ENCODE data around the gene FREM1.
A peak's percentile ranks its signal among the peaks of the same experiment; 100 is the strongest.
"Not testable (repeated sequence)": the region's sequence is repeated elsewhere in the genome, so short reads cannot be mapped to it uniquely, and the experiment has no call there.

Gene FREM1

GRCh38 chr9:14935964-14936363 lies 25.7 kb upstream of the FREM1 start:
- Histone ChIP-seq H3K27ac (ENCODE audit: low read depth, low read length) (no peak overlapping the region), H3K27me3 (ENCODE audit: insufficient read depth, low read length) (no peaks in the 10 kb centered on the region; the same call in 1 of the 2 replicates)

GRCh38 chr9:14935106-14935751 lies 25.0 kb upstream of the FREM1 start:
- H3K36me3 ChIP-seq (ENCODE audit: insufficient read depth, low read length): no peaks in the 10 kb centered on the region
- no peak overlapping the region for H3K4me3 ChIP-seq (ENCODE audit: low read depth, low read length)
- H3K79me2 ChIP-seq (ENCODE audit: control insufficient read depth, insufficient read depth, low read length, unreplicated experiment): no peaks in the 10 kb centered on the region
- no peak overlapping the region for H2AFZ ChIP-seq (ENCODE audit: low read length, unreplicated experiment)
- no peak overlapping the region for H3K27ac ChIP-seq (ENCODE audit: low read depth, low read length)
- H3K4me1 ChIP-seq (ENCODE audit: control insufficient read depth, insufficient read depth, low read length, unreplicated experiment): no peaks in the 10 kb centered on the region
- H3K27me3 ChIP-seq (ENCODE audit: insufficient read depth, low read length): no peaks in the 10 kb centered on the region; the same call in 1 of the 2 replicates

More at GRCh38 chr9:14935964-14936363, 25.7 kb upstream of the FREM1 start:
- H3K79me2 ChIP-seq (ENCODE audit: control insufficient read depth, insufficient read depth, low read length, unreplicated experiment): no peaks in the 10 kb centered on the region
- H3K4me1 ChIP-seq (ENCODE audit: control insufficient read depth, insufficient read depth, low read length, unreplicated experiment): no peaks in the 10 kb centered on the region
- H3K4me3 ChIP-seq (ENCODE audit: low read depth, low read length): no peak overlapping the region
- H2AFZ ChIP-seq (ENCODE audit: low read length, unreplicated experiment): no peak overlapping the region
- H3K36me3 ChIP-seq (ENCODE audit: insufficient read depth, low read length): no peaks in the 10 kb centered on the region

- Histone ChIP-seq H3K4me1 (ENCODE audit: control insufficient read depth, insufficient read depth, low read length, unreplicated experiment) (no peaks in the 10 kb centered on the region), H3K27ac (ENCODE audit: low read depth, low read length) (no peak overlapping the region), H3K4me3 (ENCODE audit: low read depth, low read length) (no peak overlapping the region), H3K27me3 (ENCODE audit: insufficient read depth, low read length) (no peaks in the 10 kb centered on the region), H3K36me3 (ENCODE audit: insufficient read depth, low read length) (no peaks in the 10 kb centered on the region), H2AFZ (ENCODE audit: low read length, unreplicated experiment) (no peak overlapping the region), H3K79me2 (ENCODE audit: control insufficient read depth, insufficient read depth, low read length, unreplicated experiment) (no peaks in the 10 kb centered on the region)
These were observed 22.4 kb upstream of the FREM1 start for GRCh38 chr9:14932641-14933040.

- Histone ChIP-seq H2AFZ (ENCODE audit: low read length, unreplicated experiment) (no peak overlapping the region), H3K36me3 (ENCODE audit: insufficient read depth, low read length) (no peaks in the 10 kb centered on the region), H3K27me3 (ENCODE audit: insufficient read depth, low read length) (no peaks in the 10 kb centered on the region), H3K4me3 (ENCODE audit: low read depth, low read length) (no peak overlapping the region), H3K4me1 (ENCODE audit: control insufficient read depth, insufficient read depth, low read length, unreplicated experiment) (no peaks in the 10 kb centered on the region), H3K27ac (ENCODE audit: low read depth, low read length) (no peak overlapping the region), H3K79me2 (ENCODE audit: control insufficient read depth, insufficient read depth, low read length, unreplicated experiment) (no peaks in the 10 kb centered on the region)
These were observed 22.0 kb upstream of the FREM1 start for GRCh38 chr9:14932231-14932630.

GRCh38 chr9:14926941-14927624 lies 16.9 kb upstream of the FREM1 start:
- Histone ChIP-seq H3K36me3 (ENCODE audit: insufficient read depth, low read length) (no peaks in the 10 kb centered on the region), H3K4me3 (ENCODE audit: low read depth, low read length) (no peak overlapping the region), H2AFZ (ENCODE audit: low read length, unreplicated experiment) (no peak overlapping the region), H3K4me1 (ENCODE audit: control insufficient read depth, insufficient read depth, low read length, unreplicated experiment) (peaks cover 7% of the 10 kb centered on the region), H3K27me3 (ENCODE audit: insufficient read depth, low read length) (no peaks in the 10 kb centered on the region), H3K79me2 (ENCODE audit: control insufficient read depth, insufficient read depth, low read length, unreplicated experiment) (no peaks in the 10 kb centered on the region), H3K27ac (ENCODE audit: low read depth, low read length) (no peak overlapping the region)

- Histone ChIP-seq H3K27ac (ENCODE audit: low read depth, low read length) (peak overlapping the region; percentile 33), H3K36me3 (ENCODE audit: insufficient read depth, low read length) (no peaks in the 10 kb centered on the region), H3K79me2 (ENCODE audit: control insufficient read depth, insufficient read depth, low read length, unreplicated experiment) (no peaks in the 10 kb centered on the region), H3K4me3 (ENCODE audit: low read depth, low read length) (peak overlapping the region; percentile 75), H3K27me3 (ENCODE audit: insufficient read depth, low read length) (no peaks in the 10 kb centered on the region), H3K4me1 (ENCODE audit: control insufficient read depth, insufficient read depth, low read length, unreplicated experiment) (peaks cover 7% of the 10 kb centered on the region), H2AFZ (ENCODE audit: low read length, unreplicated experiment) (peak overlapping the region; percentile 16)
These were observed 14.3 kb upstream of the FREM1 start for GRCh38 chr9:14924230-14925219.

GRCh38 chr9:14923701-14924100 lies 13.5 kb upstream of the FREM1 start:
- no peak overlapping the region for H3K27ac ChIP-seq (ENCODE audit: low read depth, low read length)
- peaks cover 7% of the 10 kb centered on the region for H3K4me1 ChIP-seq (ENCODE audit: control insufficient read depth, insufficient read depth, low read length, unreplicated experiment)
- no peak overlapping the region; the same call in 1 of the 2 replicates for H3K4me3 ChIP-seq (ENCODE audit: low read depth, low read length)
- no peaks in the 10 kb centered on the region for H3K36me3 ChIP-seq (ENCODE audit: insufficient read depth, low read length)
- no peak overlapping the region for H2AFZ ChIP-seq (ENCODE audit: low read length, unreplicated experiment)
- no peaks in the 10 kb centered on the region for H3K79me2 ChIP-seq (ENCODE audit: control insufficient read depth, insufficient read depth, low read length, unreplicated experiment)
- no peaks in the 10 kb centered on the region for H3K27me3 ChIP-seq (ENCODE audit: insufficient read depth, low read length)

GRCh38 chr9:14920805-14921204 lies 10.6 kb upstream of the FREM1 start:
- H3K27ac ChIP-seq (ENCODE audit: low read depth, low read length); H3K79me2 ChIP-seq (ENCODE audit: control insufficient read depth, insufficient read depth, low read length, unreplicated experiment); H3K4me1 ChIP-seq (ENCODE audit: control insufficient read depth, insufficient read depth, low read length, unreplicated experiment); H2AFZ ChIP-seq (ENCODE audit: low read length, unreplicated experiment); H3K27me3 ChIP-seq (ENCODE audit: insufficient read depth, low read length); H3K36me3 ChIP-seq (ENCODE audit: insufficient read depth, low read length); H3K4me3 ChIP-seq (ENCODE audit: low read depth, low read length): not testable (repeated sequence)

GRCh38 chr9:14913366-14913765 lies 3.1 kb upstream of the FREM1 start:
- Histone ChIP-seq H3K27me3 (ENCODE audit: insufficient read depth, low read length) (peaks cover 24% of the 10 kb centered on the region; the same call in 1 of the 2 replicates), H3K27ac (ENCODE audit: low read depth, low read length) (no peak overlapping the region), H3K4me1 (ENCODE audit: control insufficient read depth, insufficient read depth, low read length, unreplicated experiment) (no peaks in the 10 kb centered on the region), H3K36me3 (ENCODE audit: insufficient read depth, low read length) (no peaks in the 10 kb centered on the region), H3K4me3 (ENCODE audit: low read depth, low read length) (no peak overlapping the region), H2AFZ (ENCODE audit: low read length, unreplicated experiment) (no peak overlapping the region), H3K79me2 (ENCODE audit: control insufficient read depth, insufficient read depth, low read length, unreplicated experiment) (no peaks in the 10 kb centered on the region)

- Histone ChIP-seq H2AFZ (ENCODE audit: low read length, unreplicated experiment) (no peak overlapping the region), H3K4me1 (ENCODE audit: control insufficient read depth, insufficient read depth, low read length, unreplicated experiment) (no peaks in the 10 kb centered on the region), H3K27ac (ENCODE audit: low read depth, low read length) (no peak overlapping the region), H3K27me3 (ENCODE audit: insufficient read depth, low read length) (peaks cover 24% of the 10 kb centered on the region; the same call in 1 of the 2 replicates), H3K79me2 (ENCODE audit: control insufficient read depth, insufficient read depth, low read length, unreplicated experiment) (no peaks in the 10 kb centered on the region), H3K4me3 (ENCODE audit: low read depth, low read length) (no peak overlapping the region), H3K36me3 (ENCODE audit: insufficient read depth, low read length) (no peaks in the 10 kb centered on the region)
These were observed 2.6 kb upstream of the FREM1 start for GRCh38 chr9:14912859-14913258.

All from ACC112 (cell line).